ENCODE data around the gene WIPF3.

DNA sequence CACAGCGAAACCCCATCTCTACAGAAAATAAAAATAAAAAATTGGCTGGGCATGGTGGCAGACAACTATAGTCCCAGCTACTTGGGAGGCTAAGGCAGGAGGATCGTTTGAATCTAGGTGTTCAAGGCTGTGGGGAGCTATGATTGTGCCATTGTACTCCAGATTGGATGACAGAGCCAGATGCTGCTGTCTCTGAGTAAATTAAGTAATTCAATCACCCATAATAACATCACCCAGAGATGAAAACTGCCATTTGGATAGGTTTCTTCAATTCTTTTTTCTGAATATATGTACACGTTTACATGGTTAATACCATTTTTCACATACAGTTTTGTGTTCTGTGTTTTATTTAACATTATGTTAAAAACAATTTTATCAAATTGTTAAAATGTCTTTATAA, 79.3 kb downstream of the WIPF3 start:
- TF ChIP-seq, protein P1, sequence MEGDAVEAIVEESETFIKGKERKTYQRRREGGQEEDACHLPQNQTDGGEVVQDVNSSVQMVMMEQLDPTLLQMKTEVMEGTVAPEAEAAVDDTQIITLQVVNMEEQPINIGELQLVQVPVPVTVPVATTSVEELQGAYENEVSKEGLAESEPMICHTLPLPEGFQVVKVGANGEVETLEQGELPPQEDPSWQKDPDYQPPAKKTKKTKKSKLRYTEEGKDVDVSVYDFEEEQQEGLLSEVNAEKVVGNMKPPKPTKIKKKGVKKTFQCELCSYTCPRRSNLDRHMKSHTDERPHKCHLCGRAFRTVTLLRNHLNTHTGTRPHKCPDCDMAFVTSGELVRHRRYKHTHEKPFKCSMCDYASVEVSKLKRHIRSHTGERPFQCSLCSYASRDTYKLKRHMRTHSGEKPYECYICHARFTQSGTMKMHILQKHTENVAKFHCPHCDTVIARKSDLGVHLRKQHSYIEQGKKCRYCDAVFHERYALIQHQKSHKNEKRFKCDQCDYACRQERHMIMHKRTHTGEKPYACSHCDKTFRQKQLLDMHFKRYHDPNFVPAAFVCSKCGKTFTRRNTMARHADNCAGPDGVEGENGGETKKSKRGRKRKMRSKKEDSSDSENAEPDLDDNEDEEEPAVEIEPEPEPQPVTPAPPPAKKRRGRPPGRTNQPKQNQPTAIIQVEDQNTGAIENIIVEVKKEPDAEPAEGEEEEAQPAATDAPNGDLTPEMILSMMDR (IDR thresholded peaks at IDR 0.05) = no peak
- TF ChIP-seq POLR2AphosphoS5 (IDR thresholded peaks at IDR 0.05) = no peak
